Stimulated activated CD4-positive, alpha-beta T cell treated with anti-CD3 and anti-CD28 coated beads, Interleukin-12 subunit alpha, Interleukin-12 subunit beta, amount 100 ng/mL, for 48 hours (primary cell): Measurements from ENCODE around the gene EDC3.
"Not testable (repeated sequence)": the region's sequence is repeated elsewhere in the genome, so short reads cannot be mapped to it uniquely, and the experiment has no call there.

Experiments
- DNase-seq, 3 donors: peaks; one replicate each; pipeline ENCODE4 v3.0.0-alpha.2; 2020; ENCODE audit warnings: low read depth in 2 of 3, low spot score in 1 of 3

EDC3 gene

GRCh38 chr15:74710319-74711094, 14.7 kb upstream of the EDC3 start:
- DNase-seq = no peak

GRCh38 chr15:74709892-74710291, 14.1 kb upstream of the EDC3 start:
- no peak for DNase-seq

- DNase-seq = no peak
Observed at GRCh38 chr15:74709011-74709410, 13.2 kb upstream of the EDC3 start.

GRCh38 chr15:74696808-74697207, 984 bp upstream of the EDC3 start:
- no peak for DNase-seq

- no peak for DNase-seq
Observed at GRCh38 chr15:74696398-74696729, 540 bp upstream of the EDC3 start.

- no peak for DNase-seq
Observed at GRCh38 chr15:74692327-74692726, 3.5 kb downstream of the EDC3 start.

GRCh38 chr15:74683758-74684157, 12.1 kb downstream of the EDC3 start:
- DNase-seq = no peak

GRCh38 chr15:74682954-74683353, 12.9 kb downstream of the EDC3 start:
- DNase-seq = no peak

- no peak for DNase-seq
Observed at GRCh38 chr15:74680456-74680855, 15.4 kb downstream of the EDC3 start.

GRCh38 chr15:74676801-74677200, 19.0 kb downstream of the EDC3 start:
- no peak for DNase-seq

- no peak for DNase-seq
Observed at GRCh38 chr15:74674161-74674560, 21.7 kb downstream of the EDC3 start.

- no peak for DNase-seq
Observed at GRCh38 chr15:74669627-74670026, 26.2 kb downstream of the EDC3 start.

- DNase-seq = no peak
Observed at GRCh38 chr15:74667975-74668374, 27.8 kb downstream of the EDC3 start.

- DNase-seq = no peak
Observed at GRCh38 chr15:74664670-74665069, 31.2 kb downstream of the EDC3 start.

- no peak for DNase-seq
Observed at GRCh38 chr15:74664028-74664616, 31.7 kb downstream of the EDC3 start.

- no peak for DNase-seq
Observed at GRCh38 chr15:74663303-74664027, 32.4 kb downstream of the EDC3 start.

- no peak for DNase-seq
Observed at GRCh38 chr15:74662064-74662860, 33.6 kb downstream of the EDC3 start.

GRCh38 chr15:74661280-74661679, 34.5 kb downstream of the EDC3 start:
- DNase-seq = not testable (repeated sequence)

GRCh38 chr15:74657846-74658245, 38.0 kb downstream of the EDC3 start:
- DNase-seq = no peak

GRCh38 chr15:74656935-74657535, 38.8 kb downstream of the EDC3 start:
- no peak for DNase-seq

- DNase-seq = no peak
Observed at GRCh38 chr15:74655424-74655823, 40.4 kb downstream of the EDC3 start.
